Omental fat pad (tissue), 4 donors: ENCODE results near the gene SAFB2. TPM values are rescaled to one million over a fixed set of nuclear protein-coding genes. Genes with fewer than 3 reads are reported as not detected.

Experiments used
- ATAC-seq: fragments of 150-250 bp; one replicate; pipeline ENCODE4 v1.9.1; 2016; ENCODE audit warnings: mild to moderate bottlenecking, moderate library complexity; ENCODE audit not compliant: low FRiP score
- DNase-seq: peaks from one replicate; pipeline ENCODE4 v3.0.0-alpha.2; 2019; ENCODE audit warnings: low spot score
- CTCF ChIP-seq, 3 donors: fragments of 450-650 bp; IDR thresholded peaks; one replicate each; pipeline ENCODE4 v1.5.1; 2016 to 2017; ENCODE audit warnings: antibody characterized with exemption in 3 of 3, mild to moderate bottlenecking in 3 of 3, moderate library complexity in 2 of 3
- total RNA-seq, 4 donors: library from RNA; depleted of rRNA; stranded (reverse); fragments of >200 nt; gene quantifications; one replicate each; pipeline ENCODE4 v1.1.0, GENCODE V29; 2016

SAFB2 gene
- total RNA-seq, 4 donors from 2014 or later, result 32.0 to 77.9 (median 51.1) TPM

- ATAC-seq (no peak), DNase-seq (no peak)
- no peak for TF ChIP-seq CTCF (IDR thresholded peaks at IDR 0.05)
Observed at GRCh38 chr19:5575590-5575989, 47.0 kb downstream of the SAFB2 start.

- DNase-seq (no peak), ATAC-seq (no peak)
- TF ChIP-seq CTCF (IDR thresholded peaks at IDR 0.05), result no peak
Observed at GRCh38 chr19:5572556-5573286, 49.9 kb downstream of the SAFB2 start.

- no peak for ATAC-seq
- DNase-seq, result no peak
- TF ChIP-seq CTCF (IDR thresholded peaks at IDR 0.05), result no peak
Observed at GRCh38 chr19:5571777-5572176, 50.8 kb downstream of the SAFB2 start.

- no peak for DNase-seq
- ATAC-seq, result peak; percentile 46
- no peak for TF ChIP-seq CTCF (IDR thresholded peaks at IDR 0.05)
Observed at GRCh38 chr19:5567970-5568407, 54.6 kb downstream of the SAFB2 start.

- TF ChIP-seq CTCF (IDR thresholded peaks at IDR 0.05), result no peak
- no peak for DNase-seq
- ATAC-seq, result peak; percentile 56
Observed at GRCh38 chr19:5567360-5567969, 55.1 kb downstream of the SAFB2 start, which contains the start of gene TINCR. Gene TINCR, minus strand, starts transcription at chr19:5567953.

GRCh38 chr19:5564930-5565329, 57.6 kb downstream of the SAFB2 start:
- no peak for ATAC-seq
- DNase-seq, result no peak
- TF ChIP-seq CTCF (IDR thresholded peaks at IDR 0.05), result no peak
